Esophagus mucosa (tissue), 1 donor: Measurements from ENCODE around the gene TNRC18. TPM values are rescaled to one million over a fixed set of nuclear protein-coding genes. Genes with fewer than 3 reads are reported as not detected.
"Not testable (repeated sequence)": the region's sequence is repeated elsewhere in the genome, so short reads cannot be mapped to it uniquely, and the experiment has no call there.

Experiments
- ATAC-seq: fragments of 200-7000 bp; cut with Tn5 transposase; one replicate; pipeline ENCODE4 v1.9.1; 2020
- total RNA-seq: library from RNA; stranded (reverse); gene quantifications from one replicate; pipeline ENCODE4 v1.2.4, GENCODE V29; 2023
- donor health status: DM: yes; HTN: yes; CAD: no.

The TNRC18 gene
- total RNA-seq, 1 donor from 2014 or later: 26.2 TPM

GRCh38 chr7:5287802-5288201, 135.8 kb downstream of the TNRC18 start:
- ATAC-seq: no peak

- not testable (repeated sequence) for ATAC-seq
Observed at GRCh38 chr7:5287373-5287772, 136.3 kb downstream of the TNRC18 start.

- ATAC-seq: no peak
Observed at GRCh38 chr7:5286933-5287332, 136.7 kb downstream of the TNRC18 start.

- no peak for ATAC-seq
Observed at GRCh38 chr7:5284304-5285281, 139.0 kb downstream of the TNRC18 start.

GRCh38 chr7:5283421-5284303, 140.0 kb downstream of the TNRC18 start:
- peak; percentile 9 for ATAC-seq

- ATAC-seq: peak; percentile 51
Observed at GRCh38 chr7:5282543-5283316, 140.9 kb downstream of the TNRC18 start, which contains the start of gene SLC29A4. SLC29A4 (plus strand) TSS chr7:5282943; CDS start chr7:5287817, 4,874 bp downstream.

- not testable (repeated sequence) for ATAC-seq
Observed at GRCh38 chr7:5281598-5282500, 141.8 kb downstream of the TNRC18 start.

- ATAC-seq: no peak
Observed at GRCh38 chr7:5279734-5280133, 143.9 kb downstream of the TNRC18 start.

- ATAC-seq: no peak
Observed at GRCh38 chr7:5278766-5279165, 144.9 kb downstream of the TNRC18 start.

GRCh38 chr7:5276611-5277010, 147.0 kb downstream of the TNRC18 start:
- ATAC-seq: no peak

- ATAC-seq: not testable (repeated sequence)
Observed at GRCh38 chr7:5276123-5276522, 147.5 kb downstream of the TNRC18 start.

- peak; percentile 23 for ATAC-seq
Observed at GRCh38 chr7:5275510-5275909, 148.1 kb downstream of the TNRC18 start.

- ATAC-seq: peak; percentile 30
Observed at GRCh38 chr7:5274985-5275431, 148.6 kb downstream of the TNRC18 start.

GRCh38 chr7:5274441-5274840, 149.2 kb downstream of the TNRC18 start:
- no peak for ATAC-seq

GRCh38 chr7:5273831-5274405, 149.7 kb downstream of the TNRC18 start:
- ATAC-seq: not testable (repeated sequence)

- no peak for ATAC-seq
Observed at GRCh38 chr7:5270788-5271187, 152.8 kb downstream of the TNRC18 start.

GRCh38 chr7:5269992-5270657, 153.5 kb downstream of the TNRC18 start:
- not testable (repeated sequence) for ATAC-seq

- not testable (repeated sequence) for ATAC-seq
Observed at GRCh38 chr7:5267829-5268228, 155.8 kb downstream of the TNRC18 start.

GRCh38 chr7:5266191-5267028, 157.2 kb downstream of the TNRC18 start:
- no peak for ATAC-seq
